SU-DHL-6 (cell line): ENCODE results near the gene CEP135.

Experiments
- CTCF ChIP-seq: fragments of 200-600 bp; sonication (generic); IDR thresholded peaks from one replicate; pipeline ENCODE4 v1.5.1; 2017; ENCODE audit warnings: antibody characterized with exemption, mild to moderate bottlenecking, low read length, moderate library complexity; ENCODE audit not compliant: insufficient read depth, poor library complexity, severe bottlenecking
- EZH2phosphoT487 ChIP-seq: fragments of 200-600 bp; sonication (generic), shearing (Covaris generic); conservative IDR thresholded peaks from 2 replicates; pipeline ENCODE4 v1.6.1; 2018; ENCODE audit warnings: mild to moderate bottlenecking, antibody characterized with exemption, low read length, moderate library complexity, mixed read lengths

DNA sequence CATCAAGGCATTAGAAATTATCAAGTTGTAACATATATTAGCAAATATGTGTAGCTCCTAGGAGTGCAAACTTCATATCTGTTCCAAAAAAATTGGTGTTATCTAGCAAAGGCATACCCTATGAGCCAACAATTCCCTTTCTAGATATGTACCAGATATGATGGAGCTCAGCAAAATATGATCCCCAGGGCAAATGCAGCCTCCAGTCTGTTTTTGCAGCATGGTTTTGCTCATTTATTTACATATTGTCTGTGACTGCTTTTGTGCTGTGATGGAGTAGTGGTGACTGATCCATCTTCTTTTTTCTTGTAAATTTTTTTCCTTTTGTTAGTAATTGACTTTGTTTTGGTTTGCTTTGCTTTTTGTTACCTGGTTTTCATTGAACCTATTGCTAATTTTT, 41.0 kb downstream of the CEP135 start:
- no peak for TF ChIP-seq CTCF
- no peak for TF ChIP-seq EZH2phosphoT487
